Endothelial cell of umbilical vein (primary cell): ENCODE data around the gene DHRS12. TPM values are rescaled to one million over a fixed set of nuclear protein-coding genes. Genes with fewer than 3 reads are reported as not detected.

Experiments used
- BruUV-seq: library from RNA; stranded (reverse); fragments of 400-500 nt; replicated peaks from 2 replicates; lab custom pipeline; 2021; lab: Mats Ljungman, UMichigan
- CTCF ChIA-PET: fragments of 300-600, 350-600 bp; sonication (Branson Sonifier 250); formaldehyde crosslinking; loops from one replicate; lab custom pipeline; 2021; ENCODE audit warnings: antibody characterized with exemption, inconsistent platforms; lab: Charles Lee
- POLR2A ChIA-PET: fragments of 300-600, 350-600 bp; sonication (Branson Sonifier 250); formaldehyde crosslinking; loops from one replicate; lab custom pipeline; 2021; ENCODE audit warnings: antibody characterized with exemption, inconsistent platforms; lab: Charles Lee
- DNase-seq: peaks from one replicate; pipeline ENCODE4 v3.0.0-alpha.2; 2011; ENCODE audit warnings: low read depth, low spot score
- FAIRE-seq: peaks from 2 replicates; lab custom pipeline; 2011; peaks lifted over from hg19 to GRCh38; lab: Jason Lieb, UNC
- H2AFZ ChIP-seq: 2 replicates; pipeline ENCODE4 v1.6.0; 2012; ENCODE audit warnings: low read depth, low read length, control low read depth, inconsistent platforms
- H3K27ac ChIP-seq: 2 replicates; pipeline ENCODE4 v1.5.1; 2011; ENCODE audit warnings: low read depth, mild to moderate bottlenecking, control low read depth, low read length, moderate library complexity; ENCODE audit not compliant: insufficient read depth
- H3K27me3 ChIP-seq, 2 experiments: 2 replicates each; pipeline versions ENCODE4 v1.6.0 to v1.6.1; 2011; ENCODE audit warnings: low read length in 2 of 2, mixed read lengths in 1 of 2; ENCODE audit not compliant: control insufficient read depth in 2 of 2, insufficient read depth in 2 of 2
- H3K36me3 ChIP-seq, 2 experiments: 2 replicates in 1 of 2; 3 replicates in 1 of 2; pipeline ENCODE4 v1.5.1; 2011; ENCODE audit warnings: low read length in 2 of 2, mild to moderate bottlenecking in 1 of 2, moderate library complexity in 1 of 2; ENCODE audit not compliant: control insufficient read depth in 2 of 2, insufficient read depth in 2 of 2; ENCODE audit errors: extremely low read depth in 1 of 2
- H3K4me1 ChIP-seq: 3 replicates; pipeline ENCODE4 v1.5.1; 2011; ENCODE audit warnings: mild to moderate bottlenecking, low read length; ENCODE audit not compliant: control insufficient read depth, insufficient read depth; ENCODE audit errors: extremely low read depth
- H3K4me2 ChIP-seq: 2 replicates; pipeline ENCODE4 v1.6.1; 2011; ENCODE audit warnings: low read length, control low read depth, mixed read lengths; ENCODE audit not compliant: insufficient read depth
- H3K4me3 ChIP-seq, 3 experiments: fragments of 200-600 bp in 1 of 3; sonication (generic), shearing (Covaris generic) in 1 of 3; replicated peaks in 1 of 3; 2 replicates each; pipeline ENCODE4 v1.5.1; 2011 to 2016; ENCODE audit warnings: control low read depth in 3 of 3, low read length in 3 of 3, mild to moderate bottlenecking in 2 of 3, inconsistent platforms in 1 of 3, low read depth in 1 of 3, moderate library complexity in 1 of 3; ENCODE audit not compliant: insufficient read depth in 1 of 3
- H3K79me2 ChIP-seq: 2 replicates; pipeline ENCODE4 v1.6.0; 2012; ENCODE audit warnings: low read length, inconsistent platforms; ENCODE audit not compliant: control insufficient read depth, insufficient read depth
- H3K9ac ChIP-seq: replicated peaks from 2 replicates; pipeline ENCODE3; 2011; ENCODE audit warnings: low read length, control low read depth; ENCODE audit not compliant: insufficient read depth; ENCODE audit errors: extremely low read depth
- H3K9me1 ChIP-seq: replicated peaks from 3 replicates; pipeline ENCODE4 v1.6.0; 2011; ENCODE audit warnings: mild to moderate bottlenecking, low read length; ENCODE audit not compliant: control insufficient read depth, insufficient read depth; ENCODE audit errors: extremely low read depth
- H3K9me3 ChIP-seq: replicated peaks from 2 replicates; pipeline ENCODE4 v1.5.1; 2012; ENCODE audit warnings: low read length, inconsistent platforms; ENCODE audit not compliant: control insufficient read depth, insufficient read depth
- H4K20me1 ChIP-seq: replicated peaks from 2 replicates; pipeline ENCODE3; 2011; ENCODE audit warnings: mild to moderate bottlenecking, low read length; ENCODE audit not compliant: control insufficient read depth, insufficient read depth; ENCODE audit errors: extremely low read depth
- EZH2 ChIP-seq: IDR thresholded peaks from 2 replicates; pipeline ENCODE4 v1.6.1; 2012; ENCODE audit warnings: borderline replicate concordance, low read depth, mild to moderate bottlenecking, moderate library complexity, low read length, inconsistent platforms; ENCODE audit not compliant: severe bottlenecking
- FOS ChIP-seq: IDR thresholded peaks from 2 replicates; pipeline ENCODE4 v1.6.1; 2011; ENCODE audit warnings: mild to moderate bottlenecking, low read length, moderate library complexity, borderline replicate concordance; ENCODE audit not compliant: insufficient read depth
- GATA2 ChIP-seq: IDR thresholded peaks from 2 replicates; pipeline ENCODE4 v1.7.0; 2011; ENCODE audit warnings: low read depth, mild to moderate bottlenecking, moderate library complexity, mixed read lengths, low read length; ENCODE audit not compliant: insufficient read length, insufficient read depth
- JUN ChIP-seq: IDR thresholded peaks from 2 replicates; pipeline ENCODE4 v1.6.1; 2011; ENCODE audit warnings: borderline replicate concordance, low read depth; ENCODE audit not compliant: insufficient read length, insufficient read depth
- MYC ChIP-seq: IDR thresholded peaks from one replicate; pipeline ENCODE4 v1.6.1; 2011; ENCODE audit warnings: mild to moderate bottlenecking, low read depth, low read length
- POLR2A ChIP-seq: IDR thresholded peaks from 2 replicates; pipeline ENCODE4 v1.6.1; 2012; ENCODE audit warnings: low read depth, mild to moderate bottlenecking, control low read depth, low read length
- POLR2AphosphoS5 ChIP-seq: IDR thresholded peaks from 2 replicates; pipeline ENCODE4 v1.6.1; 2012; ENCODE audit warnings: low read depth, mild to moderate bottlenecking, control low read depth, low read length, moderate library complexity; ENCODE audit not compliant: insufficient read depth
- dilution Hi-C: fragments of 300-500 bp; cut with MboI; formaldehyde crosslinking; loops from one replicate; pipeline ENCODE4 v1.15.0; 2019; ENCODE audit warnings: low sequenced_read_pairs; ENCODE audit not compliant: extremely low pct_ligation_motif_present
- intact Hi-C: fragments of 100-400 bp; cut with micrococcal nuclease; formaldehyde crosslinking; loops from one replicate; pipeline ENCODE4 v1.10.0; 2022
- polyA plus RNA-seq, 4 experiments: library from polyadenylated mRNA; depleted of rRNA in 3 of 4; stranded (reverse) in 3 of 4; unstranded in 1 of 4; fragments of >200 nt; gene quantifications; 2 replicates each; pipeline versions ENCODE4 v1.2.1 to v1.2.3, GENCODE V29; 2011 to 2012; ENCODE audit warnings: missing spikeins in 1 of 4
- total RNA-seq: library from RNA; stranded (reverse); gene quantifications from 2 replicates; pipeline ENCODE4 v1.2.3, GENCODE V29; 2021
- TF ChIP-seq, protein P1 (sequence below), 2 donors: IDR thresholded peaks; 1 replicate in 1 of 2; 2 replicates in 1 of 2; pipeline ENCODE4 v1.5.1; 2011; ENCODE audit warnings: low read length in 2 of 2, mild to moderate bottlenecking in 2 of 2, moderate library complexity in 2 of 2, control low read depth in 1 of 2, inconsistent platforms in 1 of 2, low read depth in 1 of 2; ENCODE audit not compliant: insufficient read depth in 1 of 2; ENCODE audit errors: extremely low read depth in 1 of 2
- TF ChIP-seq, protein P2 (sequence below): IDR thresholded peaks from 2 replicates; pipeline ENCODE4 v1.6.1; 2011; ENCODE audit not compliant: insufficient read depth, insufficient read length

The DHRS12 gene
- total and polyA plus RNA-seq, 2 donors (not counting 3 experiments of a cell fraction or from before 2014, with no cell fraction given): 8.9 to 9.1 TPM

DNA sequence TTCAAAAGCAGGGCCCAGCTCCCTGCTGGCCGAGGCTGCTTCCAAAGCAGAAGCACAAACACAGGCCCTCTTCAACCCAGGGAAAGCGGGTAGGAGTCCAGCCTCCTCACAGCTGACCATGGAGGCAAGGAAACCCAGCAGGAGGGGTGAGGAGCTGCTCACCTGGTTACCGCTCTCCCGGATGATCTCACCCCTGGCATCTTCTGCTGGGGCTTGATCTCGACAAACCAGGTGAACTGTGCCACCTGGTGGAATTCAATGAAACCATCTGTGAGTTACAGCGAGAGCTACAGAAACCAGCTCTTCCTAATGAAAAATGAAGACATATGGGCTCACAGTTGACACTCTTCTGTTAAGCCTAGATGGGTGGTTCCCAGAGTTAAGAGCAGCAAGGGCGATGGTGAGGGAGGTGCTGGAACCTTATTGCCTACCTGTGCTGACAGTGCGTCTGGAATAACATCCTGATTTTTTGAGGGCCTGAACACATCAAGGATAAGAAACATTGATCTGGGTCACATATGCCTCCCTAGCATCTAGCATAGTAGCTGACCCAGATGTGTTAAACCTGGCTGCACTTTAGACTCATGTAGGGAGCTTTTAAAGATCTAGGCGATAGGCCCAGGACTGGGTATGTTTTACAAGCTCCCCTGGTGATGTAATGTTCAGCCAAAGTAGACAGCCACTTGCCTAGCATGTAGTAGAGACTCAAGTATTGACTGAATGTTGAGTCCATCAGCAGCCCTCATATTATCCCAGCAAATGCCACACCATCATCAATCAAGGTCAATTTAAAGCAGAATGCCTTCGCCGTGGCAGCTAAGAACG, 6.1 kb downstream of the DHRS12 start:
- dilution Hi-C loops: no loop called here
- Histone ChIP-seq H3K4me3 (no peak overlapping the region), H4K20me1 (no peaks in the 10 kb centered on the region), H3K27me3 (no peaks in the 10 kb centered on the region), H3K9me3 (no peaks in the 10 kb centered on the region), H2AFZ (no peak overlapping the region), H3K9me1 (no peaks in the 10 kb centered on the region), H3K36me3 (no peaks in the 10 kb centered on the region), H3K9ac (no peak overlapping the region), H3K27ac (no peak overlapping the region), H3K79me2 (no peaks in the 10 kb centered on the region), H3K4me1 (peaks cover 24% of the 10 kb centered on the region), H3K4me2 (no peak overlapping the region)
- FAIRE-seq (peak; percentile 68), DNase-seq (peak; percentile 36)
- CTCF ChIA-PET: interaction anchor here (0.6 to 4.4 kb wide), 29 partner anchors 12 to 675 kb away, joined by 3 to 61 read pairs (median 4); partner anchors contain the start of gene INTS6
- TF ChIP-seq, protein P1, sequence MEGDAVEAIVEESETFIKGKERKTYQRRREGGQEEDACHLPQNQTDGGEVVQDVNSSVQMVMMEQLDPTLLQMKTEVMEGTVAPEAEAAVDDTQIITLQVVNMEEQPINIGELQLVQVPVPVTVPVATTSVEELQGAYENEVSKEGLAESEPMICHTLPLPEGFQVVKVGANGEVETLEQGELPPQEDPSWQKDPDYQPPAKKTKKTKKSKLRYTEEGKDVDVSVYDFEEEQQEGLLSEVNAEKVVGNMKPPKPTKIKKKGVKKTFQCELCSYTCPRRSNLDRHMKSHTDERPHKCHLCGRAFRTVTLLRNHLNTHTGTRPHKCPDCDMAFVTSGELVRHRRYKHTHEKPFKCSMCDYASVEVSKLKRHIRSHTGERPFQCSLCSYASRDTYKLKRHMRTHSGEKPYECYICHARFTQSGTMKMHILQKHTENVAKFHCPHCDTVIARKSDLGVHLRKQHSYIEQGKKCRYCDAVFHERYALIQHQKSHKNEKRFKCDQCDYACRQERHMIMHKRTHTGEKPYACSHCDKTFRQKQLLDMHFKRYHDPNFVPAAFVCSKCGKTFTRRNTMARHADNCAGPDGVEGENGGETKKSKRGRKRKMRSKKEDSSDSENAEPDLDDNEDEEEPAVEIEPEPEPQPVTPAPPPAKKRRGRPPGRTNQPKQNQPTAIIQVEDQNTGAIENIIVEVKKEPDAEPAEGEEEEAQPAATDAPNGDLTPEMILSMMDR (IDR thresholded peaks at IDR 0.05; ENCODE audit: extremely low read depth in 1 of 2, insufficient read depth in 1 of 2, low read depth in 1 of 2, low read length in 2 of 2): peak; percentile 16 to 27
- TF ChIP-seq POLR2AphosphoS5: no peak
- BruUV-seq: no TSS peak
- intact Hi-C loops: loop anchor here (1.0 to 10.0 kb wide), 3 partner anchors 363 to 673 kb away; partner anchors contain the start of gene FAM124A
- POLR2A ChIA-PET: interaction anchor here (2.5 kb wide), 1 partner anchor 345 kb away, joined by 13 read pairs; the partner anchor contains the start of gene INTS6

DNA sequence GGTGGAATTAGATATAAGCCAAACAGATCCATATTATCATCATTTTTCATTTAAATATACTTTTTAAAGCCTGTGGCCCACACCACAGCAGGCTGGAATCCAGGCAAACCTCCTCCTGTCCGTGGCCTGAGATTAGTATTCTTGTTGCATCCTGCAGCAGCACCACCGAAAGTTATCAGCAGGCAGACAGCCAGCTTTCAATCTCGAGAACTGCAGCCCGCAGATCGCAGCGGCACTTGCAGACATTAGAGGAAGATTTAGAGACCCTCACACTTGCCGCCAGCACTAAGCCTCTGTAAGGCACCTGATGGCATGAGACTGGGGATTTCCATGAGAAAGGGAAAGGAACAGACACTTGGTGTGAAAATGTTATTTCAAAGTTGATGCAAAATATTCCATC, 7.4 kb downstream of the DHRS12 start:
- H3K27me3 ChIP-seq: no peaks in the 10 kb centered on the region
- no peak overlapping the region for H2AFZ ChIP-seq
- no peak overlapping the region for H3K4me2 ChIP-seq
- FAIRE-seq (no peak), DNase-seq (no peak)
- peaks cover 11% of the 10 kb centered on the region for H3K4me1 ChIP-seq
- H3K4me3 ChIP-seq: no peak overlapping the region
- H3K9ac ChIP-seq: no peak overlapping the region
- no peaks in the 10 kb centered on the region for H3K36me3 ChIP-seq
- BruUV-seq: no TSS peak
- H4K20me1 ChIP-seq: no peaks in the 10 kb centered on the region
- dilution Hi-C loops (no loop called here), intact Hi-C loops (loop anchor here (2.0 to 10.0 kb wide), 2 partner anchors 362 to 572 kb away; partner anchors contain the start of gene FAM124A)
- no peaks in the 10 kb centered on the region for H3K9me1 ChIP-seq
- no peaks in the 10 kb centered on the region for H3K79me2 ChIP-seq
- no peak for TF ChIP-seq EZH2
- TF ChIP-seq JUN: no peak
- TF ChIP-seq, protein P1 (IDR thresholded peaks at IDR 0.05; ENCODE audit: extremely low read depth in 1 of 2, insufficient read depth in 1 of 2, low read depth in 1 of 2, low read length in 2 of 2): no peak
- no peak for TF ChIP-seq POLR2AphosphoS5
- TF ChIP-seq MYC: no peak
- TF ChIP-seq POLR2A: no peak
- TF ChIP-seq, protein P2, sequence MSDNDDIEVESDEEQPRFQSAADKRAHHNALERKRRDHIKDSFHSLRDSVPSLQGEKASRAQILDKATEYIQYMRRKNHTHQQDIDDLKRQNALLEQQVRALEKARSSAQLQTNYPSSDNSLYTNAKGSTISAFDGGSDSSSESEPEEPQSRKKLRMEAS: no peak
- no peak for TF ChIP-seq FOS
- TF ChIP-seq GATA2: no peak
- no peaks in the 10 kb centered on the region for H3K9me3 ChIP-seq
- CTCF ChIA-PET: interaction anchor here (0.6 to 4.4 kb wide), 9 partner anchors 52 to 671 kb away, joined by 3 to 61 read pairs (median 16); no protein-coding TSS in a partner anchor
- POLR2A ChIA-PET: interaction anchor here (2.5 kb wide), 1 partner anchor 344 kb away, joined by 13 read pairs; the partner anchor contains the start of gene INTS6
- no peak overlapping the region for H3K27ac ChIP-seq
